ENCODE data around the gene CFAP161.
"Not testable (repeated sequence)": the region's sequence is repeated elsewhere in the genome, so short reads cannot be mapped to it uniquely, and the experiment has no call there.

CFAP161 gene

GRCh38 chr15:81157195-81157938 lies 23.3 kb downstream of the CFAP161 start:
- no peak for DNase-seq (ENCODE audit: low read depth in 2 of 3, low spot score in 1 of 3)

- DNase-seq (ENCODE audit: low read depth in 2 of 3, low spot score in 1 of 3): no peak
Observed at GRCh38 chr15:81157939-81158223, 23.8 kb downstream of the CFAP161 start.

- not testable (repeated sequence) for DNase-seq (ENCODE audit: low read depth in 2 of 3, low spot score in 1 of 3)
Observed at GRCh38 chr15:81158561-81158960, 24.5 kb downstream of the CFAP161 start.

GRCh38 chr15:81160312-81161159 lies 26.5 kb downstream of the CFAP161 start:
- DNase-seq (ENCODE audit: low read depth in 2 of 3, low spot score in 1 of 3): no peak

GRCh38 chr15:81161160-81161673 lies 27.1 kb downstream of the CFAP161 start:
- DNase-seq (ENCODE audit: low read depth in 2 of 3, low spot score in 1 of 3): no peak

GRCh38 chr15:81161851-81162250 lies 27.8 kb downstream of the CFAP161 start:
- DNase-seq (ENCODE audit: low read depth in 2 of 3, low spot score in 1 of 3): peak in 1 of 3 donors; percentile 15

- no peak for DNase-seq (ENCODE audit: low read depth in 2 of 3, low spot score in 1 of 3)
Observed at GRCh38 chr15:81163961-81164800, 30.1 kb downstream of the CFAP161 start.

GRCh38 chr15:81165535-81165934 lies 31.5 kb downstream of the CFAP161 start:
- DNase-seq (ENCODE audit: low read depth in 2 of 3, low spot score in 1 of 3): no peak

- no peak for DNase-seq (ENCODE audit: low read depth in 2 of 3, low spot score in 1 of 3)
Observed at GRCh38 chr15:81166636-81167305, 32.7 kb downstream of the CFAP161 start.

GRCh38 chr15:81168131-81168526 lies 34.1 kb downstream of the CFAP161 start:
- DNase-seq (ENCODE audit: low read depth in 2 of 3, low spot score in 1 of 3): no peak

GRCh38 chr15:81168644-81169043 lies 34.6 kb downstream of the CFAP161 start:
- no peak for DNase-seq (ENCODE audit: low read depth in 2 of 3, low spot score in 1 of 3)

- no peak for DNase-seq (ENCODE audit: low read depth in 2 of 3, low spot score in 1 of 3)
Observed at GRCh38 chr15:81170511-81170910, 36.4 kb downstream of the CFAP161 start.

- DNase-seq (ENCODE audit: low read depth in 2 of 3, low spot score in 1 of 3): no peak
Observed at GRCh38 chr15:81171286-81171685, 37.2 kb downstream of the CFAP161 start.

- no peak for DNase-seq (ENCODE audit: low read depth in 2 of 3, low spot score in 1 of 3)
Observed at GRCh38 chr15:81174125-81174791, 40.2 kb downstream of the CFAP161 start.

GRCh38 chr15:81174792-81175327 lies 40.8 kb downstream of the CFAP161 start:
- no peak for DNase-seq (ENCODE audit: low read depth in 2 of 3, low spot score in 1 of 3)

GRCh38 chr15:81175496-81175895 lies 41.4 kb downstream of the CFAP161 start:
- DNase-seq (ENCODE audit: low read depth in 2 of 3, low spot score in 1 of 3): no peak

- DNase-seq (ENCODE audit: low read depth in 2 of 3, low spot score in 1 of 3): no peak
Observed at GRCh38 chr15:81176291-81176893, 42.3 kb downstream of the CFAP161 start.

- DNase-seq (ENCODE audit: low read depth in 2 of 3, low spot score in 1 of 3): no peak
Observed at GRCh38 chr15:81178365-81178764, 44.3 kb downstream of the CFAP161 start.

GRCh38 chr15:81181220-81181619 lies 47.1 kb downstream of the CFAP161 start:
- no peak for DNase-seq (ENCODE audit: low read depth in 2 of 3, low spot score in 1 of 3)
